Posterior cingulate gyrus (tissue), 11 donors: ENCODE data around the gene AAMP.

Experiments used
- DNase-seq, 10 donors: peaks; one replicate each; pipeline versions ENCODE4 v3.0.0 to v3.0.0-alpha.2; 2020 to 2021; ENCODE audit warnings: mixed read lengths in 3 of 10
- intact Hi-C: fragments of 100-400 bp; cut with DNase I; formaldehyde crosslinking; loops from one replicate; pipeline ENCODE4 v1.15.1; 2023

The AAMP gene

DNA sequence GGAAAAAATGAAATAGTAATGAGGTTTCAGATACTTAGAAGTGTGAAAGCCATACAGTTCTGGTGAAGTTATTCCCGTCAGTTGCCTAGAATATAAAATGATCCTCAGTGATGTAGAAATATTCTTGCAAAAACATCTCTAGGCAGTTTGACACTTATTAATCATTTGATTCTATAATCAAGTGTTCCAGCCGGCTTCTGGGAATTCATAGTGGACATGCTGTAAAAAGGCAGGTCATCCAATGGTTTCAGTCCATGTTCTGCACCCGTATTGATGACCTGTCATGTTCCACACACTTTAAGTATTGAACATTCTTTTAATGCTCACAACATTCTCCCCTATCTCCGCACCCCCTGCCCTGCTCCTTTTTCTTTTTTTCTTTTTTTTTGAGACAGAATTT is 33.1 kb downstream of the AAMP start:
- DNase-seq, result no peak
- intact Hi-C loops, result no loop called here

DNA sequence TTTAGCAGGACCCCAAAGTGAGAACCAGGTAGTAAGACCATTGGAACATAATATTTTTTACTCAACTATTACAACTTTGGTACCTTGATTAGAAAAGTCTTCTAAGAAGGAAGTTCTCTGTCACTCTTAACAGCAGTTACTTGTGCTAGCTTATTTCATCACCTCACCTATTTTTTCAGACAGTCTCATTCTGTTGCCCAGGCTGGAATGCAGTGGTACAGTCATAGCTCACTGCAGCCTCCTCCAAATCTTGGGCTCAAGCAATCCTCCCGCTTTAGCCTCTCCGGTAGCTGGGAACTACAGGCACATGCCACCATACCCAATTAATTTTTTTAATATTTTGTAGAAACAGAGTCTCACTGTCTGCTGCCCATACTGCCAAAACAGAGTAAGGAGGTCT is 34.9 kb downstream of the AAMP start:
- intact Hi-C loops, result no loop called here
- DNase-seq, result no peak

DNA sequence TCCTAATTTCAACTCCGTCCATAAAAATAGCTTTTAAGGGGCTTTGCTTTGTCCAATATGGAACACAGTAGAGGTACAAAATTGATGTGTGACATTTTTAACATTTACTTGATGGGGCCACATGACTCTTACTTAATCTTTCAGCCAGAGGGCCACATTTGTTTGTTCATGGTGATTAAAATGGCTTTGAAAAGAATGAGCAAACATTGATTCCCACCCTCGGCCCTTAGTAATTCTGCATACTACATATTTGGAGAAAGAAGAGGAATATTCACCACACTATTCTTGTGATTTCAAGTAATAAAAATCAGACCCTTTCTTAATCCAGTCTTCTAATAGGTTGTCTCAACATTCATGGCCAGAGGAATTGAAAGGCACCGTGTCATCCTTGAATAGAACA is 35.4 kb downstream of the AAMP start:
- intact Hi-C loops, result no loop called here
- DNase-seq, result no peak

DNA sequence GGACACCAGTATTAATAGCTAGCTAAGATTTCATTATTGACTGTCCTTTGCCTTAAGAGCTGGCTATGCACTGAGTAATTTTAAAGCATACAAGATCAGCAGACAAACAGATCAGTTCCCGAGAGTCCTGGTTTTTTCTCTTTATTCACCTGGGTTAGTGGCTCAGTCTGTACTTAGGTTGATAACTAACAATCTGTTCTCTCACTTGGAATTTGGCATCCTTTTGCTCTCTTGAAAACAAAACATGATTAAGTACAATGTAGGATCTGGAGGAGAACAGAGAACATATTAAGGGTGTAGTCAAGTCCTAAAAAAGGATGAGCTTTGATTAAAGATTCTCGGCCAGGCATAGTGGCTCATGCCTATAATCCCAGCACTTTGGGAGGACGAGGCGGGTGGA is 36.4 kb downstream of the AAMP start:
- intact Hi-C loops, result no loop called here
- no peak for DNase-seq

DNA sequence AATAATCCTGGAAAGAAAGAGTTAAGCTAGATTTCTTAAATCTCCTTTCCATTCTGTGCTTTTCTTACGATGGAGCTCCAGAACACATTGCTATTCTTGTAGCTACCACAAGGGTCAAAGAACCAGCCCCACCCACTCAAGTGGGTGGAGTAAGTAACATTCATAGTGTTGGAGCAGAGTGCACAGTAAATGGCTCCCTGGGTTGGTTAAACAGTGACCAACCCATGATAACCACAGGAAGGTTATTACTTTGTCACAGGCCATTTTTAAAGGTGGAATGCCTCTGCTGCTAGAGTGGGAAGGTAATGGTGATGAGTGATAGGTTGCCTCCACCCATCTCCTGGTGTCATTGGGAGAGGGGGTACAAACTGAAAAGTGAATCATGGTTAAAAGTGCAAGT is 39.1 kb downstream of the AAMP start:
- no peak for DNase-seq
- intact Hi-C loops, result no loop called here

DNA sequence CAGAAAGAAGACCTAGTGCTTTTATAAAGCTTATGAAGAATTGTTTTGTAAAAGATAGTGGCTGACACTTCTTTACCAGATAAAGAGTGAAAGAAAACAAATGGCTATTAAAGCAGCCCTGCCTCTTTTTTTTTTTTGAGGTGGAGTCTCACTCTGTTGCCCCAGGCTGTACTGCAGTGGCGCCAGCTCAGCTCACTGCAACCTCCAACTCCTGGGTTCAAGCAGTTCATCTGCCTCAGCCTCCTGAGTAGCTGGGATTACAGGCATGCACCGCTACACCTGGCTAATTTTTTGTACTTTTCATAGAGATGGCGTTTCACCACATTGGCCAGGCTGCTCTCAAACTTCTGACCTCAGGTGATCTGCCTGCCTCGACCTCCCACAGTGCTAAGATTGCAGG is 40.1 kb downstream of the AAMP start:
- DNase-seq, result no peak
- intact Hi-C loops, result no loop called here

DNA sequence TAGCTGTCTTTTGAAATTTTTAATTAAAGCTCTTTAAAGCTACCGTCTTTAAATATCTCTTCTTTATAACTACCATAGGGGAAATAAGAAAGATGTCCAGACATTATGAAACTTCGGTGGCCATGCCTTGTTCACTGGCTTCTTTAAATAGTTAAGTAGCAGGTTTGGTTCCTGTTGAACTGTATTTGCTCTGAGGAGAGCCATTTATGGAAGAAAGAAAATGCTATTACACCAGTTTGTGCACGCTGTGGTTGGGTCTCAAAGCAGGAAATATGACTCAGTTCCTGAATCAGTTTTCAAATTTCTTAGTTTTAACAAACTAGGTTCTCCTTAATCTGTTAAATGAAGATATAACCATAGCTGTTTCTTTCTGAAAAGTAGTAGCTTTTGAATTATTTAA is 40.7 kb downstream of the AAMP start:
- no peak for DNase-seq
- intact Hi-C loops, result no loop called here

DNA sequence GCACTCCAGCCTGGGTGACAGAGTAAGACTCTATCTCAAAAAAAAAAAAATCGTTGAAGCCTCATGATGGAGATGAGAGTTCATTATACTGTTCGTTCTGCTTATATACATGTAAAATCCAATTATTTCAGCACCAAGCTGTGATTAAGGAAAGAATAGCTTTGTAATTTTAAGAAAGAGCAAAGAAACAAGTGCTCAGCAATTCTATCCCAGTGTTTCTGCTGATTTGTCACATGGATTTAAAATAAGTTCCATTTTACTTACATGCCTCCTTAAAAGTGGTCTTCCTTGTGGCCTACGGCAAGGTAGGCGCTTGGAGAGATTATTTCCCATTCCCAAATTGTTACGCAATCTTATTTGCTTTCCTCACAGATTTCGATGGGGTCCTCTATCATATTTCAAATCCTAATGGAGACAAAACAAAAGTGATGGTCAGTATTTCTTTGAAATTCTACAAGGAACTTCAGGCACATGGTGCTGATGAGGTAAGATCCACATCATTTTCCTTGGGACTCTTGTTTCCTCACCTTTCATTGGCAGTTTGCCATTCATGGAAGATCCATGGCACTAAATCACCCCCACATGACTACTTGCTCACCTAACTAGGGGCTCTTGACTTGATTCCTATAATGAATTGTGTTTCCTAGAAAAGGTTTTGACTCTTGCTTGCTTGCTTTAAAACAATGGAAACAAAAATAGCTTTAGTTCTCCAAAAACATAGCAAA is 41.4 kb downstream of the AAMP start:
- no peak for DNase-seq
- intact Hi-C loops, result no loop called here

DNA sequence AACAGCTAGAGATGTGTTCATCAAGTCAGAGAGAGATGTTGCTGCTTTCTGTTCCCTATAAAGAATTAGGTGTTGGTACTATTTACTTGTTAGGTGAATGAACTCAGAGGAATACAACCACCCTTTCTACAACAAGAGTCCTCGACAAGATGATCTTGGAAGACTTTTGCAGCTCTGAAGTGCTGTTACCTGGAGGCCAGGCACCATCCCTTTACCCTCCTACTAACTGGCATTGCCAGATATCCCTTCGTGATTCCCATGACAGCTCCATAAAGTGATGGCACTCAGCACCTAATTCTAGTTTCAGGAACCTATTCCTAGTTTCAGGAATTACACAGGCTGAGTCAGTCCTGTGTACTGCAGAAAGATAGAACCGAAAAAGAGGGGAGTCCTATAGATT is 43.0 kb downstream of the AAMP start:
- DNase-seq, result no peak
- intact Hi-C loops, result no loop called here

DNA sequence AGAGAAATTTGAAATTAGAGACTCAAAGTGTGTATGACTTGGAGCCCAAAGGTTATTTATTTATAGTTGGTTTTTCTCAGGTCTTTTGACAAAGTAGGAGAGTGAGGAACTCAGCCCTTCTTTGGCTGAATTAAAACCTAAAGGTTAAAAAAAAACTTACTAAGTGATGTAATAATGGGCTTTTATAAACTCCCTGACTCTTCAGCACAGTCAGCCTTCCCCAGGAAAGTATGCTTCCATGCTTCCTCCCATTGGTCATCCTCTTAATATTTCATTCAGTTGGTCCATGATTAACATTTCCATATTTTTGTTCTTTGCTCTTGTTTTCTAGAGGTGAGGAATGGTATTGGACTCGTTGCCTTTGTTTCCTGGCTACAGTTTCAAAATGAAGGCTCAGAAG is 45.8 kb downstream of the AAMP start:
- intact Hi-C loops, result no loop called here
- DNase-seq, result no peak

DNA sequence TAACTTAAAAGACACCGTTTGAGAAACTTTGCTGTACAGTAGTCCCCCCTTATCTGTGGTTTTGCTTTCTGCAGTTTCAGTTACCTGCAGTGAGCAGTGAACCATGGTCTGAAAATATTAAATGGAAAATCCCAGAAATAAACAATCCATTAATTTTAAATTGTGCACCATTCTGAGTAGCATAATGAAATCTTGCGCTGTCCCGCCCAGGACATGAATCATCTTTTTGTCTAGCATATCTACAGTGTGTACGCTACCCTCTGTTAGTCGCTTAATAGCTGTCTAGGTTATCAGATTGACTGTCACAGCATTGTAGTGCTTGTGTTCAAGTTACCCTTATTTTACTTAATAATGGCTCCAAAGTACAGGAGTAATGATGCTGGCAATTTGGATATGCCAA is 46.9 kb downstream of the AAMP start:
- no peak for DNase-seq
- intact Hi-C loops, result no loop called here

DNA sequence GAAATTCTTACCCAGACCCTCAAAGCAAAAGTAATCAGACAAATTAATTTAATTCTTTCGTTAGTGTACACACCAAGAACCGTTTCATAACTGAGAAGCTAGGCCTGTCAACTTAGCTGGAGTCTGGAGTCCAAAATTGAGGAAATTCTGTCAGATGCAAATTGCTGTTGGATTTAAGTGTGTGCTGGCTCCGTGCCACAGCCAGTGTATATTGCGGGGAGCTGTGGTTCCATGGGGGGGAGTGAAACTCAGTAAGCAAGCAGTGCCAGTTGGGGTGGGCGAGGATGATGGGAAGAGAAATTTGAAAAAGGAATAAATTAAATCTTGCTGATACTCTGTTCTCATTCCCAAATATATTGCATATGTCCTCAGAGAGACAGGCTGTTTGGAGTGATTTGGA is 48.9 kb downstream of the AAMP start:
- intact Hi-C loops, result no loop called here
- DNase-seq, result peak in 2 of 10 donors; percentile 23 to 26

DNA sequence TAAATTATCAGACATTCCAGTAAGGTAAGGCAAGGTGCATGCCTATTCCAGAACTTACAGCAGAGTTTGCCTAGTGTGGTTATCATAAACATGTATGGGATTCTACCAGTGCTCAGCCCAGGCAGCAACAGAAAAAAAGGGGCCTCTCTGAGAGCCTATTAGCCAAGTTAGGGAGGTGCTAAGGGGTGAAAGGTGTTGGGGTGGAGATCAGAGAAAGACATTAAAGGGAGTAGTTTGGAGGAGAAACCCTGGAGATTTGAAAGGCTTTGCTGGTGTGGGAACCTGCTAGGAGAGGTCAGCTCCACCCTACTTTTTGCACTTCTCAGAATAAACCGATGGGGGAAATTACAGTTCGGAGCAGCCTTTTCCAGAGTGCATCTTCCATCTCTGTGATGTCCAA is 50.0 kb downstream of the AAMP start:
- intact Hi-C loops, result loop anchor here (5.0 kb wide), 1 partner anchor 177 kb away; the partner anchor contains the start of gene CTDSP1
- no peak for DNase-seq

DNA sequence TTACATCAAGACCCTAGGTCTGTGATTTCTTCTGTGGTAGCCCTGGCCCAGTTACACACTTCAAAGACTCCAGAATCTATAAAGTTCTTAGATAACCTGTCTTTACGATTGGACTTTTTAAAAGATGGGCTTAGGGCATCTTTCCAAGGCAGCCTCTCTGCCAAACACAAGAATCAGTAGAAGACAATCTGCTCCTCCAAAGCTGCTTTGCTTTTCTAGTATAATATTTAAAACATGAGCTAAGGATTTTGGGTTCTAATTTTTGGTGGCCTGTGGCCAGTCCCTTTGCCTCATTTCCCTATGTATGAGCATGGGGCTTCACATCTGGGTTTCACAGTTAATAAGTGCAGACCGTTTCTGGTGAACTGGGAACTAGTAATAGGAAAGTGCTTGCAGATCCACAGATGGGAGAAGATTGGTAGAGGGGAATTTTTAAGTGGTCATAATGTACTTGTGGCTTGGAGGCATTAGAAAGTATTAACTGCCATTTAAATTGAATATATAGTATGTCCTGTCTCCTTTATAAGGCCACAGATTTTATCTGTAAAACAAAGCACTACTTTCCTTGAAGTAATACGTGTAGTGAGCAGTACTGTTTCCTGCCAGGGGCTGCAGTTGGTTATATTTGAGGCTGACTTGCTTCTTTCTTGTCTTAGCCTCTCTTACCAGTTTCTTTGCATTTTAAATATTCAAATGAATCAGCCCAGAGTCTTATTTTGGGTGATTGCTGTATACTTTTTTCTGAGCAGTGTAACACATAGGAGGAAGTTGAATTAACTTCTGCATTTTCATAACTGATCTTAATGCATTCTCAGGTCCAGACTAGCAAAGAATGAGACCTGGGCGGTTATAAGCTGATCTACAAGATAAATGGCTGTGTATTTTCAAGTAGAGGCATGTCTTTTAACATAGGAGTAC is 51.4 kb downstream of the AAMP start:
- intact Hi-C loops, result loop anchor here (5.0 kb wide), 1 partner anchor 179 kb away; the partner anchor contains the start of gene CTDSP1
- no peak for DNase-seq

DNA sequence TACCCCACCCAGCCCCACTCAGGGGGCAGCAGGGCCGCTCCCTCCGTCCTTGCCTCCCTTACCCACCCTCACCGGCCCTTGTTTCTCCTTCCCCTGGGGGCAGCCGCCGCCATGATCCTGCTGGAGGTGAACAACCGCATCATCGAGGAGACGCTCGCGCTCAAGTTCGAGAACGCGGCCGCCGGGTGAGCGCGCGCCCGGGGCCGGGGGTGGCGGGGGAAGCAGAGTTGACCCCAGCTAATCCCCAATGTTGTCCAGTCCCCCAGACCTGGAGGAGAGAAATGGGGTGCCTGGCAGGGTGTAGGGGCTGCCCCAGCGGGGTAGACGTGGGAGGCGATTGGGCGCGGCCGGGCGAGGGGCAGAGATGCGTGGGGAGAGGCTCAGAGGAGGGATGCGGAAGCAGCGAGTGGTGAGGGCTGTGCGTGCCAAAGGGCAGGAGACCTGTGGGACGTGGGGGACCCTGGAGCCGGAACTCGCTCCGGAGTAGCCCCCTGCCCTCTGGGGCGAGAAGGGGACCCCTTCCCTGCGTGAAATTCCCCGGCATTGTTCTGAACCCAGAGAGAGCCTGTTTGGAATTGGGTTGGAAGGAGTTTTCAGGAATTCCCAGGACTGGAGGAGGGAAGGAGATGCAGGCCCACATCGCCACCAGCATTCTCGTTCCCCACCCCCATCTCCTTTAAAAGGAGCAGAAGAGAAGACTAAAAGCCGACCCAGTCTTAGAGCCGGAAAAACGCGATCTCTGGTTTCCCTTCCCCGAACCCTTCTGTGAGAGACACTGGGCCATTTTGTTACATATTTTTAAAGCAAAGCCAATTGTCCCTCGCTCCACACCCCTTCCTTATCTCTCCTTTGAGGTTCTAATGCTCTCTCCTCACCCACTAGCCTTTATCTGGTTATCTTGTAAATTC is 52.3 kb downstream of the AAMP start:
- intact Hi-C loops, result loop anchor here (1.0 to 5.0 kb wide), 2 partner anchors 53 to 180 kb away; partner anchors contain the start of genes AAMP, CTDSP1 and PNKD
- peak in 9 of 10 donors; percentile 19 to 91 (median 35) for DNase-seq

DNA sequence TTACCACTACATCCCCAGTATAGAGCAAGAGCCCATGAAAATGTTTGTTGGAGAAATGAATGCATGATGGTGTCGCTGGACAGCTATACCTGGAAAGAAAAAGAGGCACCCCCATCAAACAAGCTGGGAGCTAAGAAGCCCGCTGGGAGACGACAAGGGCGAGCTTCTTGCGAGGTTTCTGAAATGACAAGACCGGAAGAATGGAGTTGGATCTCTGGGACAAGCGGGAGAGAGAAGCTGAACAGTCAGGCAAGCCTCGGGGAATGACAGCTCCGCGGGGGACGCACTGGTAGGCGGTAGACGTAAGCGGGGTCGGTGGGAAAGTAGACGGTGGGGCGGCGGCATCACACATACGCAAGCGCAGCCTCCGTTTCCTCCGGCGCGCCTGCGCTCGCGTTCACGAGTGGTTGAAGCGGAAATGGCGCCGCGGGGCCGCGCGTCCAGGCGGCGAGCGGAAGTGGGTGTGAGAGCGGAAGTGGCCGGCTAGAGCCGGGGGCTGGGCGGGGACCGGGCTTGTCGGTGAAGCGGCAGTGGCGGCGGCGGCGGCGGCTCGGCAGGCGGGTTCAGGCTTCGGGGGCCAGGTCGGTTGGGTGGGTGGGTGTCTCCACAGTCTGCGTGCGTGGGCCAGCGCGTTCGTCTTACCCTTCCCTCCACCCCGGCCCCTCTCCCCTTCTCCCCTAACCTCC is 53.1 kb downstream of the AAMP start, which contains the start of gene ARPC2:
Gene ARPC2 (plus strand): TSS at position 516 of the 686 bp plus-strand sequence. CDS start 282 bp downstream, outside the sequence.
- intact Hi-C loops, result loop anchor here (1.0 to 5.0 kb wide), 2 partner anchors 53 to 180 kb away; partner anchors contain the start of genes AAMP, CTDSP1 and PNKD
- DNase-seq, result peak; percentile 87 to 99 (median 91)

DNA sequence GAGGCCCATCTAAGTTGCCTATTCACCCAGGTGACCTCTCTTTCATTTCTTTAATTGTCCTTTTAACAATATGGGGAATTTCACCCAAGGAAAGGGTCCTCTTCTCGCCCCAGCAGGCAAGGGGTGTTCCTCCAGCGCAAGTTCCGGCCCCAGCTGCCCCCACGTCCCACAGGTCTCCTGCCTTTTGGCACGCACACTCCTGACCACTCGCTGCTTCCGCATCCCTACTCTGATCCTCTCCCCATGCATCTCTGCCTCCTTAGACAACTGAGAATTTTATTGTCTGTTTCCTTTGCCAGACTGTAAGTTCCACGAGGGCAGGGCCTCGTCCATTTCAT is 53.6 kb downstream of the AAMP start:
- intact Hi-C loops, result loop anchor here (5.0 kb wide), 1 partner anchor 181 kb away; the partner anchor contains the start of gene CTDSP1
- DNase-seq, result no peak
